Measurements from ENCODE around the gene PREPL.

DNA sequence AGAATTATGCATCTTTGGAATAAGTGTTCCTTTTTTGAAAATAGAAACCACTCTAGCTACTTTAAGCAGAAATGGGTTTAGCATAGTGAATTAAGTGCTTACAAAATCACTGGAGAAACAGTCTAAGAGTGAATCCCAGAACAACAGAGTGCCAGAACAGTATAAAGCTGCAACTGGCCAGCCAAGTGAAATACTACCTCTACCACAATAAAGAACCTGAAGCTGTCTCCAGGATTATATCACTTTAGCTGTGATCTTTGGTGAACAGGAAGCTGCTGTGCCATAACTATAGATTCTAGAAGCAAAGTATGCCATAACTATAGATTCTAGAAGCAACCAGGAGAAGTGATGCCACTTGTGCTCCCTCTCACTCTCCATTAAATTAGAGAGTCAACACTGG, 8.1 kb upstream of the PREPL start:
- no peak for TF ChIP-seq ELF4 (IDR thresholded peaks at IDR 0.05)
- no peak for TF ChIP-seq FOXK2 (IDR thresholded peaks at IDR 0.05)
- no peak for TF ChIP-seq LEF1 (IDR thresholded peaks at IDR 0.05; ENCODE audit: borderline replicate concordance)

Measured in HEK293T (cell line).